Pulmonary artery endothelial cell (primary cell): ENCODE measurements around the gene BRD1. TPM values are rescaled to one million over a fixed set of nuclear protein-coding genes. Genes with fewer than 3 reads are reported as not detected.
"Not testable (repeated sequence)": the region's sequence is repeated elsewhere in the genome, so short reads cannot be mapped to it uniquely, and the experiment has no call there.

ENCODE experiments used
- DNase-seq: peaks from one replicate; pipeline ENCODE4 v3.0.0-alpha.2; 2011; ENCODE audit warnings: low read depth, low spot score
- total RNA-seq: library from RNA; depleted of rRNA; stranded (reverse); fragments of >200 nt; gene quantifications from 2 replicates; pipeline ENCODE4 v1.2.3, GENCODE V29; 2014

The BRD1 gene
- total RNA-seq, 1 donor from 2014 or later = 21.6 TPM

GRCh38 chr22:49785046-49785521 is 42.6 kb downstream of the BRD1 start:
- no peak for DNase-seq

- DNase-seq = no peak
Observed at GRCh38 chr22:49784630-49784971, 43.1 kb downstream of the BRD1 start.

GRCh38 chr22:49783926-49784629 is 43.6 kb downstream of the BRD1 start:
- DNase-seq = no peak

GRCh38 chr22:49783036-49783746 is 44.5 kb downstream of the BRD1 start:
- DNase-seq = no peak

- DNase-seq = not testable (repeated sequence)
Observed at GRCh38 chr22:49781886-49782285, 45.8 kb downstream of the BRD1 start.

GRCh38 chr22:49781289-49781782 is 46.3 kb downstream of the BRD1 start:
- DNase-seq = no peak

- DNase-seq = no peak
Observed at GRCh38 chr22:49780698-49781288, 46.9 kb downstream of the BRD1 start.

- no peak for DNase-seq
Observed at GRCh38 chr22:49779853-49780697, 47.6 kb downstream of the BRD1 start.

GRCh38 chr22:49779211-49779610 is 48.5 kb downstream of the BRD1 start:
- DNase-seq = no peak

- DNase-seq = no peak
Observed at GRCh38 chr22:49777569-49778249, 50.0 kb downstream of the BRD1 start.

GRCh38 chr22:49776891-49777290 is 50.8 kb downstream of the BRD1 start:
- no peak for DNase-seq

GRCh38 chr22:49775867-49776511 is 51.7 kb downstream of the BRD1 start:
- DNase-seq = no peak

- no peak for DNase-seq
Observed at GRCh38 chr22:49775191-49775866, 52.3 kb downstream of the BRD1 start.

- DNase-seq = no peak
Observed at GRCh38 chr22:49774499-49775151, 53.0 kb downstream of the BRD1 start.

GRCh38 chr22:49774046-49774445 is 53.6 kb downstream of the BRD1 start:
- no peak for DNase-seq

- DNase-seq = no peak
Observed at GRCh38 chr22:49773531-49773930, 54.1 kb downstream of the BRD1 start.

GRCh38 chr22:49772692-49773091 is 55.0 kb downstream of the BRD1 start:
- no peak for DNase-seq

GRCh38 chr22:49771266-49772065 is 56.2 kb downstream of the BRD1 start:
- DNase-seq = no peak
